Chondrocyte (in vitro differentiated cells): ENCODE results near the gene SRRT. TPM values are rescaled to one million over a fixed set of nuclear protein-coding genes. Genes with fewer than 3 reads are reported as not detected.

Source experiments
- DNase-seq: peaks from one replicate; pipeline ENCODE4 v3.0.0; 2021; ENCODE audit warnings: mixed read lengths, low spot score
- H3K27ac Mint-ChIP-seq: one replicate; pipeline ENCODE4 v1.8.0; 2021; ENCODE audit warnings: mild to moderate bottlenecking, moderate library complexity, mixed read lengths; ENCODE audit not compliant: unreplicated experiment
- H3K27me3 Mint-ChIP-seq: 2 replicates; pipeline ENCODE4 v1.8.0; 2021; ENCODE audit warnings: low read depth, mixed read lengths
- H3K36me3 Mint-ChIP-seq: 2 replicates; pipeline ENCODE4 v1.8.0; 2021; ENCODE audit warnings: low read depth, mixed read lengths
- H3K4me1 Mint-ChIP-seq: 2 replicates; pipeline ENCODE4 v1.8.0; 2021; ENCODE audit warnings: low read depth, mild to moderate bottlenecking, mixed read lengths
- H3K4me3 Mint-ChIP-seq: one replicate; pipeline ENCODE4 v1.8.0; 2021; ENCODE audit warnings: mild to moderate bottlenecking, moderate library complexity, mixed read lengths; ENCODE audit not compliant: unreplicated experiment
- H3K9me3 Mint-ChIP-seq: 2 replicates; pipeline ENCODE4 v1.8.0; 2021; ENCODE audit warnings: low read depth, mixed read lengths
- total RNA-seq: library from RNA; stranded (reverse); gene quantifications from 3 replicates; pipeline ENCODE4 v1.2.1, GENCODE V29; 2021
- TF ChIP-seq, protein P1 (sequence below): fragments of 200-600 bp; sonication (generic); IDR thresholded peaks from 2 replicates; pipeline ENCODE4 v1.5.0; 2021; ENCODE audit warnings: antibody characterized with exemption, mild to moderate bottlenecking, moderate library complexity

Gene SRRT
- total RNA-seq, 1 donor from 2014 or later: 105 TPM

DNA sequence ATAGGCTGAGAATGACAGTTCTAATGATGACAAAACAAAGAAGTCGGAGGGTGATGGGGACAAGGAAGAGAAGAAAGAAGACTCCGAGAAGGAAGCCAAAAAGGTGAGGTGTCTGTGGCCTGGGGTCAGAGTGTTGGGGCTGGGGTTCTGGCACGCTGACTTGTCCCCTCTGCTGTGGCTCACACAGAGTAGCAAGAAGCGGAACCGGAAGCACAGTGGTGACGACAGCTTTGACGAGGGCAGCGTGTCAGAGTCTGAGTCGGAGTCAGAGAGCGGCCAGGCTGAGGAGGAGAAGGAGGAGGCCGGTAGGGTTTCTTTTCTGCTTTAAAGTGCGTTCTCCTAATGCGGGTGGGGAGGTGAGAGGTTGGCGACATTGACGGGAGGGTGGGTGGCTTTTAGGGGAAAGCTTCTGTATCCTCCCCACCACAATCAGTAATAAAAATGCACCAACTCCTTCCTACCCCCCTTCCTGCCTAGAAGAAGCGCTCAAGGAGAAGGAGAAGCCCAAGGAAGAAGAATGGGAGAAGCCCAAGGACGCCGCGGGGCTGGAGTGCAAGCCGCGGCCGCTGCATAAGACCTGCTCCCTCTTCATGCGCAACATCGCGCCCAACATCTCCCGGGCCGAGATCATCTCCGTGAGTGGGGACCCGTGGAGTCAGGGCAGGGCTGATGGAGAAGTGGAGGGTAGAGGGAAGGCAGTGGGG is 10.0 kb downstream of the SRRT start:
- no peaks in the 10 kb centered on the region for H3K9me3 Mint-ChIP-seq
- TF ChIP-seq, protein P1, sequence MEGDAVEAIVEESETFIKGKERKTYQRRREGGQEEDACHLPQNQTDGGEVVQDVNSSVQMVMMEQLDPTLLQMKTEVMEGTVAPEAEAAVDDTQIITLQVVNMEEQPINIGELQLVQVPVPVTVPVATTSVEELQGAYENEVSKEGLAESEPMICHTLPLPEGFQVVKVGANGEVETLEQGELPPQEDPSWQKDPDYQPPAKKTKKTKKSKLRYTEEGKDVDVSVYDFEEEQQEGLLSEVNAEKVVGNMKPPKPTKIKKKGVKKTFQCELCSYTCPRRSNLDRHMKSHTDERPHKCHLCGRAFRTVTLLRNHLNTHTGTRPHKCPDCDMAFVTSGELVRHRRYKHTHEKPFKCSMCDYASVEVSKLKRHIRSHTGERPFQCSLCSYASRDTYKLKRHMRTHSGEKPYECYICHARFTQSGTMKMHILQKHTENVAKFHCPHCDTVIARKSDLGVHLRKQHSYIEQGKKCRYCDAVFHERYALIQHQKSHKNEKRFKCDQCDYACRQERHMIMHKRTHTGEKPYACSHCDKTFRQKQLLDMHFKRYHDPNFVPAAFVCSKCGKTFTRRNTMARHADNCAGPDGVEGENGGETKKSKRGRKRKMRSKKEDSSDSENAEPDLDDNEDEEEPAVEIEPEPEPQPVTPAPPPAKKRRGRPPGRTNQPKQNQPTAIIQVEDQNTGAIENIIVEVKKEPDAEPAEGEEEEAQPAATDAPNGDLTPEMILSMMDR: no peak
- DNase-seq: no peak
- H3K27ac Mint-ChIP-seq: peak overlapping the region; percentile 27
- peaks cover 60% of the 10 kb centered on the region for H3K36me3 Mint-ChIP-seq
- no peak overlapping the region for H3K4me3 Mint-ChIP-seq
- H3K4me1 Mint-ChIP-seq: peaks cover 25% of the 10 kb centered on the region
- no peaks in the 10 kb centered on the region for H3K27me3 Mint-ChIP-seq

DNA sequence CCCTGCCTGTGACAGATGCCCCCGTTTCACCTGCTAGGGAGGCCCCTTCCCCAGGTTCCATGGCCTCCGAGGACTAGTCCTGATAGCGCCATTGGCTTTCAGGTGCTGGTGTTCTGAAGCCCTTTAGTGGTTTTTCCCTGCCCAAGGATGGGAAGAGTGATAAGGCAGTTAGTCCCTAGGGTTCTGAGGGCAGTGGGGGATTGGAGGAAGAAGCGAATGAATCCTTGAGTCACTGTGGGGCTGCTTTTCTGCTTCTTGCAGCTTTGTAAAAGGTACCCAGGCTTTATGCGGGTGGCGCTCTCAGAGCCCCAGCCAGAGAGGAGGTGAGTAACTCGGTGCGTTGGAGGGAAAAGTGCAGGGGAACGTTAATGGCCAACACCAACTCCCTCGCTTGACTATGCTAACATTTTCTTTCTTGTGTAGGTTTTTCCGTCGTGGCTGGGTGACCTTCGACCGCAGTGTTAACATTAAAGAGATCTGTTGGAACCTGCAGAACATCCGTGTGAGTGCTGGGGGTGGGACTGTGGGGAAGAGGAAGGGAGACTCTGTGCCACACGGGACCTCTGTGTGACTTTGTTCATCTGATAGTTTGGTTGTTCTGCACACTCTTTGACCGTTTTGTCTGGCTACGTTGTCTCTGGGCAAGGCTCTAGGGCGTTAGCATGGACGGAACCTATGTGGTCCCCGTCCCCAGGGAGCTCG is 10.7 kb downstream of the SRRT start:
- H3K36me3 Mint-ChIP-seq: peaks cover 55% of the 10 kb centered on the region
- peak overlapping the region; percentile 27 for H3K27ac Mint-ChIP-seq
- H3K4me1 Mint-ChIP-seq: peaks cover 26% of the 10 kb centered on the region
- no peaks in the 10 kb centered on the region for H3K27me3 Mint-ChIP-seq
- TF ChIP-seq, protein P1: no peak
- H3K9me3 Mint-ChIP-seq: no peaks in the 10 kb centered on the region
- DNase-seq: no peak
- no peak overlapping the region for H3K4me3 Mint-ChIP-seq

DNA sequence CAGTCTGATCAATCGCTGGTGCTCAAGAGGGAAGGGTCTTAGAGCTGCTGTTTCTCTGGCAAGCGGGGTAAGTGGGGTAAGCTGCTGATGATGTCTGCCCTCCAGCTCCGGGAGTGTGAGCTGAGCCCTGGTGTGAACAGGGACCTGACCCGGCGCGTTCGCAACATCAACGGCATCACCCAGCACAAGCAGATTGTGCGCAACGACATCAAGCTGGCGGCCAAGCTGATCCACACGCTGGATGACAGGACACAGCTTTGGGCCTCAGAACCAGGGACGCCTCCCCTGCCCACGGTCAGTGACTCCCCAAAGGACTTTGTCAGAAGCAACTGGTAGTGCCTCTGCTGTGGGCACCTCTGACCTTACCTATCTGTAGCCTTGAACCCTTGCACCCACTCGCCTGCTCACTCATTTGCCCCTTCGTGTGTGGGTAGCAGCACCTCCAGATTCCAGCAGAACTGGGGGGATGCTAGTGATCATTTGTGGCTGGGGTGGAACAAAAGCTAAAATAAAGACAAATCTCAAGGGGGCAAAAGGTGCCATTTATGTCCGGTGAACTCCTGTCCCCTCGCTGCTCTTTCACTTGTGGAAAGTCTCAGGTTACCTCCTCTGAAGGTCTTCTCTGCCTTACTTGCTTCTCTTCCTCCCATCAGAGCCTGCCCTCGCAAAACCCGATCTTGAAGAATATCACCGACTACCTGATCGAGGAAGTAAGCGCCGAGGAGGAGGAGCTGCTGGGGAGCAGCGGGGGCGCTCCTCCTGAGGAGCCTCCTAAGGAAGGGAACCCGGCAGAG is 11.4 kb downstream of the SRRT start:
- Mint-ChIP-seq H3K4me1 (peaks cover 27% of the 10 kb centered on the region), H3K9me3 (no peaks in the 10 kb centered on the region), H3K36me3 (peaks cover 52% of the 10 kb centered on the region), H3K27me3 (no peaks in the 10 kb centered on the region), H3K4me3 (no peak overlapping the region), H3K27ac (no peak overlapping the region)
- DNase-seq: no peak
- TF ChIP-seq, protein P1: no peak

DNA sequence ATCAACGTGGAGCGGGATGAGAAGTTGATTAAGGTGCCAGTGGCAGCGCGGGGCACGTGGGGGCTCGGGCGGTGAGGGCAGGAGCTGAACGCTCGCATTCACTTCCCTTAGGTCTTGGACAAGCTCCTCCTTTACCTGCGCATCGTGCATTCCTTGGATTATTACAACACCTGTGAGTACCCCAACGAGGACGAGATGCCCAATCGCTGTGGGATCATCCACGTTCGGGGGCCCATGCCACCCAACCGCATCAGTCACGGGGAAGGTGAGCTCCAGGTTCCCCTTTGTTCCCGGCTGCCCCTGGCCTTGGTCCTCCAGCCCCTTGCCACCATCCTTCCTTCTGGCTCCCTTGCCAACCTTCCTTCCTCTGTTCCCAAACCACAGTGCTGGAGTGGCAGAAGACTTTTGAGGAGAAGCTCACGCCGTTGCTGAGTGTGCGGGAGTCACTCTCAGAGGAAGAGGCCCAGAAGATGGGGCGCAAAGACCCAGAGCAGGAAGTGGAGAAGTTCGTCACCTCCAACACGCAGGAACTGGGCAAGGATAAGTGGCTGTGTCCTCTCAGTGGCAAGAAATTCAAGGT is 12.1 kb downstream of the SRRT start:
- Mint-ChIP-seq H3K36me3 (peaks cover 48% of the 10 kb centered on the region), H3K4me1 (peaks cover 29% of the 10 kb centered on the region), H3K27ac (peak overlapping the region; percentile 54), H3K9me3 (no peaks in the 10 kb centered on the region), H3K27me3 (no peaks in the 10 kb centered on the region), H3K4me3 (no peak overlapping the region)
- TF ChIP-seq, protein P1: no peak
- no peak for DNase-seq
